Panc1 (cell line): ENCODE measurements around the gene TPSG1. TPM values are rescaled to one million over a fixed set of nuclear protein-coding genes. Genes with fewer than 3 reads are reported as not detected.
"Not testable (repeated sequence)": the region's sequence is repeated elsewhere in the genome, so short reads cannot be mapped to it uniquely, and the experiment has no call there.

Experiments used
- ATAC-seq: fragments of 200-7000 bp; cut with Tn5 transposase; 2 replicates; pipeline ENCODE4 v1.9.1; 2020; ENCODE audit warnings: mild to moderate bottlenecking, moderate library complexity
- BruUV-seq: library from RNA; stranded (reverse); fragments of 400-500 nt; replicated peaks from 2 replicates; lab custom pipeline; 2021; lab: Mats Ljungman, UMichigan
- CTCF ChIA-PET: fragments of 300-600 bp; sonication (Branson Sonifier 250); formaldehyde crosslinking; loops from one replicate; lab custom pipeline; 2022; ENCODE audit warnings: antibody characterized with exemption; lab: Charles Lee
- POLR2A ChIA-PET: fragments of 300-600 bp; sonication (Branson Sonifier 250); formaldehyde crosslinking; loops from one replicate; lab custom pipeline; 2022; ENCODE audit warnings: antibody characterized with exemption; lab: Charles Lee
- DNase-seq: peaks from one replicate; pipeline ENCODE4 v3.0.0-alpha.2; 2010; ENCODE audit warnings: low read depth, low spot score
- H3K27ac ChIP-seq: 2 replicates; pipeline ENCODE4 v1.5.1; 2011; ENCODE audit warnings: mild to moderate bottlenecking, low read length, inconsistent platforms
- H3K27me3 ChIP-seq: fragments of 200-500 bp; sonication (Bioruptor generic); 2 replicates; pipeline ENCODE4 v1.6.0; 2014; ENCODE audit warnings: low read length, inconsistent platforms; ENCODE audit not compliant: control insufficient read depth, insufficient read depth
- H3K36me3 ChIP-seq: fragments of 200-500 bp; sonication (Bioruptor generic); 2 replicates; pipeline ENCODE4 v1.5.1; 2014; ENCODE audit warnings: inconsistent platforms, mild to moderate bottlenecking, low read length, moderate library complexity; ENCODE audit not compliant: control insufficient read depth, insufficient read depth
- H3K4me1 ChIP-seq: 2 replicates; pipeline ENCODE4 v1.5.1; 2011; ENCODE audit warnings: inconsistent platforms, mild to moderate bottlenecking, low read length, moderate library complexity; ENCODE audit not compliant: control insufficient read depth, insufficient read depth
- H3K4me3 ChIP-seq, 2 experiments: 2 replicates each; pipeline ENCODE4 v1.5.1; 2011 to 2012; ENCODE audit warnings: low read depth in 2 of 2, low read length in 2 of 2, mild to moderate bottlenecking in 2 of 2, inconsistent platforms in 1 of 2, moderate library complexity in 1 of 2
- H3K9me3 ChIP-seq: fragments of 200-500 bp; sonication (Bioruptor generic); 2 replicates; pipeline ENCODE4 v1.5.1; 2014; ENCODE audit warnings: low read depth, mild to moderate bottlenecking, inconsistent platforms, low read length, moderate library complexity; ENCODE audit not compliant: control insufficient read depth, insufficient read depth
- POLR2AphosphoS5 ChIP-seq: IDR thresholded peaks from 2 replicates; pipeline ENCODE4 v1.6.1; 2012; ENCODE audit warnings: mild to moderate bottlenecking, low read depth, low read length, moderate library complexity
- REST ChIP-seq, 2 experiments: IDR thresholded peaks; 2 replicates each; pipeline ENCODE4 v1.6.1; 2011 to 2012; ENCODE audit warnings: low read depth in 2 of 2, control low read depth in 1 of 2, low read length in 1 of 2, mild to moderate bottlenecking in 1 of 2, moderate library complexity in 1 of 2; ENCODE audit not compliant: insufficient read depth in 1 of 2
- SIN3A ChIP-seq: IDR thresholded peaks from 2 replicates; pipeline ENCODE4 v1.6.1; 2012; ENCODE audit warnings: low read depth, mild to moderate bottlenecking, low read length, moderate library complexity, borderline replicate concordance; ENCODE audit not compliant: insufficient read depth
- TCF7L2 ChIP-seq: IDR thresholded peaks from 2 replicates; pipeline ENCODE4 v1.6.1; 2011; ENCODE audit warnings: mild to moderate bottlenecking, low read depth, low read length, inconsistent platforms
- in situ Hi-C: cut with HindIII; loops from 2 replicates; pipeline ENCODE4 v1.10.0; 2016; ENCODE audit warnings: low sequenced_read_pairs, low pct_unique_long_range_greater_than_20kb
- intact Hi-C: fragments of 100-400 bp; cut with micrococcal nuclease; formaldehyde crosslinking; loops from one replicate; pipeline ENCODE4 v1.10.0; 2022; ENCODE audit not compliant: unreplicated experiment
- total RNA-seq: library from RNA; stranded (reverse); gene quantifications from one replicate; pipeline ENCODE4 v1.2.1, GENCODE V29; 2021; ENCODE audit not compliant: unreplicated experiment
- TF ChIP-seq, protein P1 (sequence below): fragments of 450-650 bp; IDR thresholded peaks from 2 replicates; pipeline ENCODE4 v1.5.1; 2017; ENCODE audit warnings: mild to moderate bottlenecking

Gene TPSG1
- total RNA-seq, 1 experiment from 2014 or later, result 4.6 TPM

- Histone ChIP-seq H3K27me3 (no peaks in the 10 kb centered on the region), H3K9me3 (no peaks in the 10 kb centered on the region), H3K27ac (no peak overlapping the region), H3K4me3 (no peak overlapping the region), H3K4me1 (peaks cover 17% of the 10 kb centered on the region), H3K36me3 (no peaks in the 10 kb centered on the region)
- BruUV-seq, result no TSS peak
- DNase-seq (no peak), ATAC-seq (peak; percentile 42; the same call in 1 of the 2 replicates)
- POLR2A ChIA-PET, result no interaction called here
- in situ Hi-C loops (no loop called here), intact Hi-C loops (no loop called here)
- TF ChIP-seq, protein P1, sequence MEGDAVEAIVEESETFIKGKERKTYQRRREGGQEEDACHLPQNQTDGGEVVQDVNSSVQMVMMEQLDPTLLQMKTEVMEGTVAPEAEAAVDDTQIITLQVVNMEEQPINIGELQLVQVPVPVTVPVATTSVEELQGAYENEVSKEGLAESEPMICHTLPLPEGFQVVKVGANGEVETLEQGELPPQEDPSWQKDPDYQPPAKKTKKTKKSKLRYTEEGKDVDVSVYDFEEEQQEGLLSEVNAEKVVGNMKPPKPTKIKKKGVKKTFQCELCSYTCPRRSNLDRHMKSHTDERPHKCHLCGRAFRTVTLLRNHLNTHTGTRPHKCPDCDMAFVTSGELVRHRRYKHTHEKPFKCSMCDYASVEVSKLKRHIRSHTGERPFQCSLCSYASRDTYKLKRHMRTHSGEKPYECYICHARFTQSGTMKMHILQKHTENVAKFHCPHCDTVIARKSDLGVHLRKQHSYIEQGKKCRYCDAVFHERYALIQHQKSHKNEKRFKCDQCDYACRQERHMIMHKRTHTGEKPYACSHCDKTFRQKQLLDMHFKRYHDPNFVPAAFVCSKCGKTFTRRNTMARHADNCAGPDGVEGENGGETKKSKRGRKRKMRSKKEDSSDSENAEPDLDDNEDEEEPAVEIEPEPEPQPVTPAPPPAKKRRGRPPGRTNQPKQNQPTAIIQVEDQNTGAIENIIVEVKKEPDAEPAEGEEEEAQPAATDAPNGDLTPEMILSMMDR, result no peak
- TF ChIP-seq TCF7L2 (no peak), REST (IDR thresholded peaks at IDR 0.05; ENCODE audit: insufficient read depth in 1 of 2, low read depth in 2 of 2, low read length in 1 of 2) (peak; percentile 99), SIN3A (no peak), POLR2AphosphoS5 (no peak)
- CTCF ChIA-PET, result interaction anchor here (0.9 kb wide), 1 partner anchor 30 kb away, joined by 3 read pairs; no protein-coding TSS in a partner anchor
Observed at GRCh38 chr16:1188432-1189189, 36.5 kb downstream of the TPSG1 start.

GRCh38 chr16:1185460-1186207 lies 39.4 kb downstream of the TPSG1 start:
- POLR2A ChIA-PET, CTCF ChIA-PET: not testable (repeated sequence)

More at GRCh38 chr16:1185460-1186207, 39.4 kb downstream of the TPSG1 start:
- H3K27me3 ChIP-seq, BruUV-seq, H3K9me3 ChIP-seq, ATAC-seq, H3K27ac ChIP-seq, H3K36me3 ChIP-seq, DNase-seq, intact Hi-C loops, in situ Hi-C loops, H3K4me3 ChIP-seq: not testable (repeated sequence)
- peaks cover 25% of the 10 kb centered on the region for H3K4me1 ChIP-seq
